Activated T-cell treated with anti-CD3 and anti-CD28 coated beads, Interleukin-2, amount 50 U/mL, for 1 hour (primary cell): ENCODE data around the gene CACNA1D.

Experiments used
- DNase-seq: peaks from one replicate; pipeline ENCODE4 v3.0.0-alpha.2; 2020

CACNA1D gene

DNA sequence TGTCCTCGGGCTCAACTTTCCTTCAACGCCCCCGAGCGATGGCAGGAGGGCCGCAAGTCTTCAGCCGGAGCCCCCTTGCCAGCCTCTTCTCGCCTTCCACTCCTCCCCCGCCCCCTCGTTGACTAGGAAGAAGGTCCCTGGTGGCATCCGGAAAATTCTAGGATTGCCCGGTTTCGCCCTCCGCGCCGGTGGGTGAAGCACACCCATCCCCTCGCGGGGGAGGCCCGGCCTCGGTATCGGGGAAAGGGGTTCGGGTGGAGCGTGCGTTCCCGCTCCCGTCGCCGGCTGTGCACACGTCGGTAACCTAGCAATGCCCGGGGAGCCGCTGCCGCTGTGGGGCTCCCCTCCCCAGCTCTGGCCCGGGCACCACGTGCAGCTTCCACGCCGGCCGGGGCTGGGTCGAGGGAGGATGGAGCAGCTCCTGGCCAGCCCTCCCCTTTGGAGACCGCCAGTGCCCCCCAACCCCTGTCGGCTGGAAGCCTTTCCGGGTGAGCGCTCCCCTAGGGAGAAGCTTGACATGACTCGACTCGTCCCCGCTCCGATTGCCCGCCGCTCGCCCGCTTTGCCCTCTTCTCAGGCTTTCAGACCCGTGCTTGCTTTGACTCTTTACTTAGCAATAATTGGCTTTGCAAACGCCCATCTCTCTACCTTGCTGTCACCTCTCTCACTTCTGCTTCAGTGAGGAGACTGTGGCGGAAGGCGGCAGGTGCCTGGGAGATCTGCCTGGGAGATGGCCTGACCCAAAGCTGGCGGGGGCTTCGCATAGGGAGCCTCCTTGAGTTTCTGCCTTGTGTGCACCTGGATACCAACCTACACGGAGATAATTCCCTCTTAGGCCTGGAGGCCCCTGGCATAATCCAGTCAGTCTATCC is 1.3 kb downstream of the CACNA1D start:
- no peak for DNase-seq

DNA sequence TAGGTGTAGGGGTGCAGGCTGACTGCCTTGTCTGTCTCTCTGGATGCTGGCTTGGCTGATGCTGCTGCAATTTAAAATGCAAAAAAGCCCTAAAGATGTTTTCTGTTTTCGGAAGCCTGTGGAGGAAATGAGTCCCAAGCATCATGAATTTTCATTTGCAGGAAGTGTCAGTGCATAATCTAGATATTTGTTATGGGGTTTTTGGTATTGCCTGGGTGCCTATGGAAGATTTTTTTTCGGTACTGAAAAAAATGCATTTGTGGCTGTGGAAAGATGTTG is 1.9 kb downstream of the CACNA1D start:
- DNase-seq = no peak

DNA sequence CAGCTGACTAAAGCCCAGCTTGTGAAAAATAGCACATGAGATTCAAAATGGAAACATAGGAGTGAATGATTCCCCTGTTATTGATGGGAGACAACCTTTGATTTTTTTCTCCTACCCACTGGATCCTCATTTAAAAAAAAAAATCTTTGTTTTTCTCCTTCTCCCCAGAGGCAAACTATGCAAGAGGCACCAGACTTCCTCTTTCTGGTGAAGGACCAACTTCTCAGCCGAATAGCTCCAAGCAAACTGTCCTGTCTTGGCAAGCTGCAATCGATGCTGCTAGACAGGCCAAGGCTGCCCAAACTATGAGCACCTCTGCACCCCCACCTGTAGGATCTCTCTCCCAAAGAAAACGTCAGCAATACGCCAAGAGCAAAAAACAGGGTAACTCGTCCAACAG is 2.6 kb downstream of the CACNA1D start:
- DNase-seq = no peak

DNA sequence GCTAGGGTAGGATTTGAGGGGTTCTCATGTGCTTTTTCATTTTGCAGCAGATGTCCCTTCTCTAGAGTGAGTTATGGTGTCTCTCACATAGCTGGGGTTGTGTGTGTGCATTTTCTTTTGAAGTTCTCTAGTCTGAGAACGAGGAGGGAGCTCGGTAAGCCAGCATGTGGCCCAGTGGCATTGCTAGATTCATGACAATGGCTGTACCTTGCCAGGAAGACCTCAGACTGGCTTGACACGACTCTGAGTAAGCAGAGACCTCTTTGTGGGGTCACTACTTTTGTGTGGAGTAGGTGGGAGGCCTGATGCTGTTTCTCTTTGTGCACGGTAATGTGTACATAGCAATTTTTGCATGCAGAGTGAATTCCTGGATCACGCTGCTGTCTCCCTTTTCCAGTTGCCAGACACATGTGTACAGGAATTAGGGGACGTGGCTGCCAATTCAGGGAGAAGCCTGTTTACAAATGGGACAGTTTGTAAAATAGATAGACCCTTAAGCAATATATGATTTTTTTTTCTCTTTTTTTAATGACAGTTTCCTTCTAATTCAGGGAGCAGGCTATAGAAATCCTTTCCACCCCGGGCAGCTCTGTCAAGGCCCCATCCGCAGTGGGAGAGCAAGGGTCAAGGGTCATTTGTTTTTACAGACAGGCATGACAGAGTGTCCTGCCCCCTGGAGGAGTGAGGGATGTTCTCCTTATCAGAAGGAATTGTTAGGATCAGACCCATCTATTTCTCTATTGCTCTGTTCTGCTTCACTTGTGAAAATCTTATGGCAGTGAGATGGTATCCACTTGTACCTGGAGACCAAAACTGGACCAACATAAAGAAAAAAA is 4.6 kb downstream of the CACNA1D start:
- no peak for DNase-seq

DNA sequence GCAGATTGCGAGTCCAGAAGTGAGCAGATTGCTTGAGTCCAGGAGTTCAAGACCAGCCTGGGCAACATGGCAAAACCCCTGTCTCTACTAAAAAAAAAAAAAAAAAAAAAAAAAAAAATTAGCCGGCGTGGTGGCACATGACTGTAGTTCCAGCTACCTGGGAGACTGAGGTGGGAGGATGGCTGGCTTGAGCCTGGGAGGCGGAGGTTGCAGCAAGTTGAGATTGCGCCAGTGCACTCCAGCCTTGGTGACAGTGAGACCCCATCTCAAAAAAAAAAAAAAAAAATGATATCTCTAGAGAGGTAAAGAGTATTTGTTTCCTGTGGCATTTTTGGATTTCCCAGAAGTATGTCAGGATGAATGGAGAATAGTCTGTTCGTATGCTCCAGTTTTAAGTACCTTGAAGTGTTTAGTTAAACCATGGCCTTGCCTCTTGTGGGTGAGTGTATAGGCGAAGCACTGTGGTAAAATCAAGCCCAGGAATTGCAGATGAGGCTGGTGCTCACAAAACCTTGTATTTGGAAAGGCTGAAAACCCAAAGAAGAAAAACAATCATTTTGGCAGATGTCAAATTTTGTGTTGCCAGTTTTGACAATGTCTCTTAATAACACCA is 5.9 kb downstream of the CACNA1D start:
- DNase-seq = no peak

DNA sequence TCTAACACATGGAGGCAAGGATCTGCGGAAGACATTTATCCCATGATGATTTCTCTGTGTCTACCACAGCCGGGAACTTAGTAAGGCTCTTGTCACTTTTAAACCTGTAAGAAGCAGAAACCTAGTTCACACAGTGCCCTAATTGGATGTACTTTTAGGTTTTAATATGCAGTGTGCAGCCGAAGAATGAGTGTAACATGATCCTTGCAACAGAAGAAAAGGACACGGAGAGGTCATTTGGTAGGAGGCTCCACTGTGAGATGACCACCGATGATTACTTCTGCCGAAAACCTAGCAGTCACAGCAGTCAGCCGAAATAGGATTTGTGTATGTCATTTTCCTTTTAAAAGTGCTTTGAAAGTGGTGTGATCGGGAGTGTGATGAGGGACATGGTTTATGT is 6.8 kb downstream of the CACNA1D start:
- no peak for DNase-seq

DNA sequence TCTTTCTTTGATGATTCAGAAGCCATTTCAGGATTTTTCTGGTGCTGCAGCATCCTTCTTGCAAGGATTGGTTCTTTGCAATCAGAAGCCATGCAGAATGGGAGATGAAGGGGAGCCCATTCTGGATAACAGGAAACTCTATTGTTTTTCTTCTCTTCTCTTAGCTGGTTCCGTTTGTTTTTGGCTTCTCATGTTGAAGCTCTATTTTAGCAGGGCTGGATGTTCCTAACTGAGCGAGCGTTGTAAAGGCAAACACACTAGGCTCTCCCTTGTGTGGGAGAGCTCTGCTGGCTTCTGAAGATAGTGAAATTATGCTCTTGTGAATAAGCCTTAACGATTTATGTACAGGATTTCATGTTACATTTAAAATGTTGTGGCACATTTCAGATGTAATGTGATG is 8.3 kb downstream of the CACNA1D start:
- DNase-seq = no peak

DNA sequence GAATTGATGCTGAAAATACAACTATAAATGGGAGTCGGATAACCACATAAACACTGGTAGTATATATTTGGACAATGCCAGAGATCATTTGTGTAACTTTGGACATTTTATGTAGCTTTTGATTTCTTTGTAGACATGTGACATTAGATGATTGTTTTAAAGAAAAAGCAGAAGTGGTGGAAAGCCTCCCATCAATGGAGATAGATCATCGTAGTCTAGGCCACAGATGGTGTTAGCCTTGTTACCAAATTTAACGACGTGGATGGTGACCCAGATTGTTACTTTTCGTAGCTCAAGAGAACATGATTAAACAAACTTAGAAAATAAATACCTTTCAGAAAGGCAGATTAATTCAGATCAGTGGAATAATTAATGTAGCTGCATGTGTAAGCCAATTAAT is 8.8 kb downstream of the CACNA1D start:
- no peak for DNase-seq

DNA sequence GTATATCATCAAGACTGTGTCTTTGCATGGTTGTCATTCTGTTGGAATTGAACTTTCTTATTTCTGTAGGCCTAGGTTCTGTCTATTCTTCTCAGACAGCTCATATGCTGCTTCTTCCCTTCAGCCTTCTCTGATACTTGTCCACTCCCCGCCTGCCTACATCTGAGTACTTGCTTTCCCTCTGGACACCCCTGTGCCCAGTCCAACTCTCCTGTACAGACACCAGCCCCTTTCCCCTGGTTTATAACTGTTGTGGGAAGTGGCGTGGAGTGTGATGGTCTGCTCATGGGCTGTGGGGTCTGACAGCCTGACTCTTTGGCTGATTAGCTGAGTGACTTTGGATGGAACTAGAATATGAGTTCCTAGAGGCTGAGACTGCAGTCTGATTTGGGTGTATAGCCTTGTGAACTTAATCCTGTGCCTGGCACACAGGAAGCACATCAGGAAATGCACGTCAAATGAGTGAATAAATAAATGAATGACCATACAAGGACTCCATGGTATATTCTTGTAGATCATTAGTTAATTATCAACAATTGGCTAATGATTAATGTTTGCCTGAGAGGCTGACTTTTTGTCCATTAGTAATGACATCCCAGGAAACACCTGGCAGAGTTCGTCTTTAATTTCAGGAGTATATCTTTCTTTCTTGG is 11.8 kb downstream of the CACNA1D start:
- no peak for DNase-seq

DNA sequence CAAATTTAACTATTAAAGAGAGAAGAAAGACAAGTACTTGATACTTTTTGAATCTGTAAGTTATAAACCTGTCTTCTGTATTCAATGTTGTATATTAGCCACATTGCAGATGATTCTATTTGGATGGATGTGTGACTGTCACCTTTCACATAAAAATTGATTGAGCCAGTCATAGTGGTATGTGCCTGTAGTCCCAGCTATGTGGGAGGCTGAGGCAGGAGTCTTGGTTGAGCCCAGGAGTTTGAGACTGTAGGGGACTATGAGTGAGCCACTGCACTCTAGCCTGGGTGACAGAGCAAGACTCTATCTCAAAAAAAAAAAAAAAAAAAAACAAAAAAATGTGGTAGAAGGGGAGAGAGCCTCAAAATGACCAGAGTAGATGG is 12.3 kb downstream of the CACNA1D start:
- DNase-seq = no peak

DNA sequence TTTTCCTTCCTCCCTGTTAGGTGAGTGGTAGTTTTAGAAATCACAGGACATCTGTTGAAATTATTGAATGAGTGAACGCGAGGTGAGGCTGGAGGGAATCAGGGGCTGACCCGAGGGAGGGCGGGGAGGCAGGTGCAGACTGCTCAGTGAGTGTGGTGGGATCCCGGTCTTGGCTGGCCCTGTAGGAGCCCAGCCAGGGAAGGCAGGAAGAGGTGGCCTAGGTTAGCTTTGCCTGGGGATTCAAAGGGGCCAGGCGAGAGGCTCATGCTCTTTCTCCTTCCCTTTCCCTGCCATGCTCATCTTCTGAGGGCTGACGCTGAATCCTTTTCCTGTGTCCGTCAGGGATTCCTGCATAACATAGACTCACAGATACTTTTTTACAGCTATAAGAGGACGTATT is 15.1 kb downstream of the CACNA1D start:
- no peak for DNase-seq

DNA sequence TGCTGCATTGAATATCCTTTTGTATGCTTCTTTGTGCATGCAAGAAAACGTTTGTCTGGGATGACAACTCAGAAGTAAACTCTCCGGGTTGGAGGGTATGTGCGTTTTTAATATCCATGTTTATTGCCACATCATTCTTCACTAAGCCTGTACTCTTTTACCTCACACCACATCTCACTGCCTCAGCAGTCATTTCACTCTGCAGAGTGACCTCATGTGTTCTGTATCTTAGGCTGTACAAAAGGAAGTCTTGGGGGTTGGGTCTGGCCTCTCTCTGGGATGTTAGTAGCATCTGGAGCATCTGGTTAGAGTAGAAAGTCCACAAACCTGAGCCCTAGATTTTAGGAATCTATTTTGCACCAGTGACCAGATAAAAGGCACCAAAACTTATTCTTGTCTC is 16.1 kb downstream of the CACNA1D start:
- DNase-seq = no peak

DNA sequence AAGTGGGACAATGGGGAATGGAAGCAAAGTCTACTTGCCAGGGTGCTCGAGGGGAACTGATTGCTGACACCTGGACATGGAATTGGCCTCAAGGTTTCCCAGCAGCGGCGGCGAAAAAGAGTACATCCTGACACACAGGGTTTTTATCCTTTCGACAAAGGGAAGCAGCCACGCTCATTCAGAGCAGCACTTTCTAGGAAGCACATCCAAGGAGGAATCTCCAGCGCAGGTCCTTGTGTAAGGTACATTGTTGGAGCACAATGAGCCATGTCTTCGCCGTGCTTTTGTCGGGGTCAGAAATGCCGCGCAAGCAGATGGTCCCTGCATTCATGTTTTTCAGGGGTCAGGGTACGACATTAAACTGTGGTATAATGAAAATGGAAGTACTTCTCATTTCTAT is 16.8 kb downstream of the CACNA1D start:
- no peak for DNase-seq

DNA sequence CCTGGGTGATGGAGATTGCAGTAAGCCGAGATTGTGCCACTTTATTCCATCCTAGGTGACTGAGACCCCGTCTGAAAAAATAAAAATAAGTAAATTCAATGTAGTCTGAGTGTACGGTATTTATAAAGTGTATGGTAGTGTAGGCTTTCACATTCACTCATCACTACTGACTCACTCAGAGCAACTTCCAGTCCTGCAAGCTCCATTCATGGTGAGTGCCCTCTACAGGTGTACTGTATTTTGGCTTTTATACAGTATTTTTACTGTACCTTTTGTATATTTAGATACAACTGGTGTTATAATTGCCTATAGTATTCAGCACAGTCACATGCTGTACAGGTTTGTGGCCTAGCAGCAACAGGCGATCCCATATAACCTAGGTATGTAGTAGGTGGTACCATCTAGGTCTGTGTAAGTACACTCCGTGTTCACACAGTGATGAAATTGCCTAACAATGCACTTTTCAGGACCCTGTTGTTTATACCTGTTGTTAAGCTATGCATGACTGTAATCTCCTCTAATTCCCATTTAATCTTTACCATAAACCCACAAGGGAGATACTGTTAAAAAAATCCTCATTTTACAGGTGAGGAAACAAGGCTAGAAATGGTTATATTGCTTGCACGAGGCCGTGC is 19.3 kb downstream of the CACNA1D start:
- no peak for DNase-seq

DNA sequence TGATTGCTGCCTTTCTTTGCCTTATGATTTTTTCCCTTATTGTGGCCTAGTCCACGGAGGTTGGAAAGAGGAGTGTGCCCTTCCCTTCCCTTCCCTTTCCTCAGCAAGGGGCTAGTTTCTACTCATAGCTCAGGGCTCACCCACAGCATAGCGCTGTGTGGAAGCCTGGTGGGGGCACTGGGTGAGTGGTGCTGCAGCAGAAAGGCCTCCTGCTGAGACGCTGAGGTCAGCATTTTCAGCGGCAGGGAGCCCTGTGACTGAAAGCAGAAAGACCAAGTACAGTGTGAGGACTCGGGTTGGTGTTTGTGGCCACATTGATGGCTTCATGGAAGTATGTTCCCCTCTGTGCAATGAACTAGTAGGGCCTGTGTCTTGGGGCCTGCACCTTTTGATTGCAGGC is 21.9 kb downstream of the CACNA1D start:
- DNase-seq = no peak

DNA sequence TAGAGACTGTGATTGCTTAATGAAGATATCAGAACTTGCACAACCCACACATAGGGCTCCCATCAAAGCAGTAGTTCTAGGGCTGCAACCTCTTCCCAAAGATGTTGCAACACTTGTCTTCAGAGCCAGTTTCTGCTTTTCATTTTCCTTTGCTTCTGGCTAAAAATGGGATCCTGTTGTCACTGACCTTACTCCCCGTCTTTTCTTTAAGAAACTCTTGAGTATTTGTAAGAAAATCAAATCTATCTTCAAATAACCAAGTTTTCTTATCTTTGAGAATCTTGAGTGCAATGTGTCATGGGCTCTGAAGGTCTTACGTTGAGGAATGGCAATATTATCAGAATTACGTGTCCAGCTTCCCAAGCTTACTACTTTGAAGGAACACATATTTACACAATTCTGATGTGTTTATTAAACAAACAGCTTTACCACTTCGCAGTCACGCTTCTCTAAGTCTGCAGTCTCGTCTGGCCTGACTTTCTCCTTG is 24.1 kb downstream of the CACNA1D start:
- no peak for DNase-seq

DNA sequence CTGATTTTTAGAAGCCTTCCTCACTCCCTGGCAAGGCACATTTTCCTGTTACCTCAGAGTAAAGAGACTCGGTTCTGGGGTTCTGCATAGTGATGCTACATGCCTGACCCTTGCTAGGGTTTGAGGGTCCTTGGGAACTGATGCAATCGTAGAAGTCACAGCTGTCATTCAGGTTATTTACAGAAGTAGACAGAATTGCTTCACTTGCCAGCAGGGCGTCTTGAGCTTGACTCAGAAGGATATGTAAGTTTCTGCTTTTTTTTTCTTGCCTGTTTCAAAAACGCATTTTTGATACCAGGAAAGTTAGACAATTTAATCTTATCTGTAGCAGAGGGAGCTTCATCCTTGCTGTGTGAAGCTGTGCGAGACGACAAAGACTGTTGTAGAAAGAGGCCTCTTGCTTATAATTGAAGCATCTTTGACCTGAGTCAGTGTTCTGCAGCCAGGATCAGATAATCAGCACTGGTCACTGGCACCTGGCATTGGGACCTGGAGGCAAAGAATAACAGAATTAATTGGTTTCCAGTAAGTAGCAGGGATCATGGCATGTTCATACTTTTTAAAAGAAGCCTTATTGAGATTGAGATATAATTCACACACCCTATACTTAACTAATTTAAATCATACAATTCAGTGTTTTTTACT is 24.8 kb downstream of the CACNA1D start:
- no peak for DNase-seq

DNA sequence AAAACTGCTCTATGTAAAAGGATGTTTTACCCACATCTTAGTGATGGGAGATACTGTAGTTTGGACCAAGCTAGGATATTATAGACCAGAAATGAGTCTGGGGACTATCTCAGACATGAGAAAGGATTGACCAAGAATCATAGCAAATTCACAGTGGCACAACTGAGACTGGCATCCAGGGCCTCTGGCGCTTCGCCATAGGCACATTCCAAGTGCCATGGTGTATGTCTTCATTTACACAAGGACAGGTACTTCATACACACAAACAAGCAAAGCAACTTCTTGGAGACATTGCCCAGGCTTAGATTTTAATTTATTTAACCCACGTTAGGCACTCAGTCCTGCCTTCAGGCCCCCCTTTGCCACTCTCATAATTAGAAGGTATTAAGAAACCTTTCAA is 28.9 kb downstream of the CACNA1D start:
- DNase-seq = no peak

DNA sequence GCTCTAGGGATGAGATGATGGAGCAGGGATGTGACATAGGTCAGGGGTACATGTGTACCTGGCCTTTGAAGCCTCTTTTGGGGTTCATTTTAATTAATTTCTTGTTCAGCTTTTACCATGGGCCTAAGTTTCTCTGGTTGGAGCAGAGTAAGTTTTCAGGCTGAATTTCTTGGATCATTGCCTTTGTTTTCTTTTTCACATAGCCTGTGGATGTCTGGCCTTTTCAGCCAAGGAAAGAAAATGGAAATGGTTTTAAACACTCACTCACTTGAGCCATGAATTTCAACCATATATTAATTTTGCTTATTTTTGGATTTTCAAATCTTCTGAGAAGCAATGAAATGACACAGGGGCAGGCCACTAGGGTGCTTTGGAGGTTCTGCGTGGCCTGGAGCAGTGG is 30.2 kb downstream of the CACNA1D start:
- no peak for DNase-seq

DNA sequence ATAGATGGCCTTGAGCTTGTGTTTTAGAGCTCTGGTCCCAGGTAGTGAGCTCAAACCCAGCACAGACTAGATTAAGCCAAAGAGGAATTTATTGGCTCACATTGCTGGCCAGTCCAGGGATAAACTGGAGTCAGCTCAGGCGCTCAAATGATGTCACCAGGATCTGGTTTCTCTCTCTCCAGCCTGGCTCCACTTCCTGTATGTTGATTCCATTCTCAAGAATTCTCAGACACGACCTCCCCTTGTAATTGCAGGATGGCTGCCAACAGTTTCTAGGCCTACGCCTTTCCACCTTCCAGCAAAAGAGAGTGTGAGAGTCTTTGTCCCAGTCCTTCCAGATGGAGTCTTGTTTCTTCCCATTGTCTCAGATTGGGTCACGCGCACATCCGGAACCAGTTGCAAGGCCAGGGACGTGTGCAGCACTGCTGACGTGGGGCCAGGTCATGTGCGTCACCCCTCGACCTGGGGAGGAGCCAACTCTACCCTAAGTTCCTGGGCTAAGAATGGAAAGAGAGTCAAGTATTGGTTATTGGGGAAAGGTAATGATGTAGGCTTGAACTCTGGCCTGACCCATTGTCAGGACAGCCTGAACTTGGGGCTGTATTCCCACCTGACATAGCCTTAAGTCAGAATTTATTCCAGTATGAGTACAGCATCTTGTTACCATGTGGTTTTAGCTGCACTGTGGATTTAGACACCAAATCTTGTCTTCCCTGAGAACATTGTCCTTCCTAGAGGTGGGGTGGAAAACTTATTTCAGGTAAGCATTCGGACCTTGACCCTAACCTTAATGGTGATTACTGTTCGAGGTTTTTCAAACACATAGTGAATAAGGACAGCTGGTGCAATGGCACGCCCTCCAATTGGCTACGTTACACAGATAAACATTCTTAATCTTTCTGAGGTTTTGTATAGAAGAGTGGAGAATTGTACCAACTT is 31.6 kb downstream of the CACNA1D start:
- no peak for DNase-seq

DNA sequence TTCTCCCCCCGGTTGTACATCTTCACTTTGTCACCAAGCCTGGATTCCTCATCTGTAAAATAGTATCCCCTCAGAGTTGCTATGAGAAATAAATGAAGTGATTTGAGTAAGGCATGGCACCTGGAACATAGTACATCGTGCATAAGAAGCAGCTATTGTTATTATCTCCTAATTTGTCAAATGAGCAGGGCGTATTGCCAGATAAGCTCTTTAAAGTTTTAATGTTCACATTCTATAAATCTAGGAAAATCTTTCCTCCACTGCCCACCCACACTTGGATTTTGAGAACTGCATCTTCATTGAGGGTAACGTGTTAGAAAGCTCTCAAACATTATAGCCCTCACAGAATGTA is 32.3 kb downstream of the CACNA1D start:
- DNase-seq = no peak
